ENCODE data around the gene PPP6R2. TPM values are rescaled to one million over a fixed set of nuclear protein-coding genes. Genes with fewer than 3 reads are reported as not detected.

PPP6R2 gene
- total RNA-seq, 1 experiment from 2014 or later = 42.6 TPM

DNA sequence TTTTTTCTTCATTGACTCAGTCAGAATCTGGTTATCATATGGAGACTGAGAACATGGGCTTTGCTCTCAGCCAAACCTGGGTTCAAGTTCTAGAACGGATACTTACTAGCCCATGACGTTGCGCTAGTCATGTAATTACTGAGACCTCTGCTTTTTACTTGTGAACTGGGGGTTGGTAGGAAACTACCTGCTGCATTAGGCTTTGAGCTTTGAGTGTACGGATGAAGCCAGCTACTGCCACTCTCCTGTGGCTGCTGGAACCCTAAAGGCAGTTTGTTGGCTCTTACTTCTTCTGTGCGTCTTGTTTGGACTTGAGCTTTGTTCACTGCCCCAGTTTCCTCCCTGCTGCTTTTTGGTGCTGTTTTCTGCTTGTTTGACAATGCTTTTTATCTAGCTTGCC is 18.1 kb downstream of the PPP6R2 start:
- peaks cover 5% of the 10 kb centered on the region for H3K79me1 ChIP-seq (ENCODE audit: insufficient read depth, low read depth, low read length, poor library complexity, severe bottlenecking)
- no peak overlapping the region for H2AK5ac ChIP-seq (ENCODE audit: insufficient read length, low read length)
- peaks cover 6% of the 10 kb centered on the region; the same call in 1 of the 2 replicates for H3K79me2 ChIP-seq (ENCODE audit: insufficient read depth, low read length)
- no peak overlapping the region for H2AFZ ChIP-seq (ENCODE audit: low read length)
- H3K23ac ChIP-seq (ENCODE audit: insufficient read length, low read depth, low read length) = no peak overlapping the region
- peaks cover 8 to 15% (median 12%) of the 10 kb centered on the region in 3 experiments; a peak in 5 of 7 replicates for H3K36me3 Mint-ChIP-seq (ENCODE audit: insufficient read depth in 1 of 3, low read depth in 3 of 3)
- H3K4me1 Mint-ChIP-seq = peaks cover 0 to 4% of the 10 kb centered on the region in 2 experiments; a peak in 2 of 4 replicates
- H3K9me3 ChIP-seq (ENCODE audit: control insufficient read depth, low read depth, low read length) = no peaks in the 10 kb centered on the region
- no peak overlapping the region for H3K4me2 ChIP-seq (ENCODE audit: insufficient read depth, insufficient read length, low read length)
- no peaks in the 10 kb centered on the region for H3K9me3 Mint-ChIP-seq
- no peak overlapping the region for H3K18ac ChIP-seq (ENCODE audit: insufficient read length, low read depth, low read length)
- no peak overlapping the region for H3T11ph ChIP-seq (ENCODE audit: low read length)
- H3K56ac ChIP-seq (ENCODE audit: insufficient read length, low read depth, low read length) = no peak overlapping the region
- H2BK120ac ChIP-seq (ENCODE audit: low read depth, low read length, poor library complexity, severe bottlenecking) = no peak overlapping the region
- no peaks in the 10 kb centered on the region for H3K4me1 ChIP-seq (ENCODE audit: insufficient read depth, low read length)
- no peak overlapping the region for H3K14ac ChIP-seq (ENCODE audit: insufficient read depth, low read length)
- H4K8ac ChIP-seq (replicated peaks; ENCODE audit: insufficient read length, low read depth, low read length) = no peak overlapping the region
- H3K27me3 ChIP-seq (ENCODE audit: insufficient read depth, low read length) = no peaks in the 10 kb centered on the region
- DNase-seq = no peak
- H2BK5ac ChIP-seq (ENCODE audit: insufficient read length, low read length) = no peak overlapping the region
- H2BK12ac ChIP-seq (ENCODE audit: insufficient read length, low read depth, low read length) = no peak overlapping the region
- TF ChIP-seq, protein P1, sequence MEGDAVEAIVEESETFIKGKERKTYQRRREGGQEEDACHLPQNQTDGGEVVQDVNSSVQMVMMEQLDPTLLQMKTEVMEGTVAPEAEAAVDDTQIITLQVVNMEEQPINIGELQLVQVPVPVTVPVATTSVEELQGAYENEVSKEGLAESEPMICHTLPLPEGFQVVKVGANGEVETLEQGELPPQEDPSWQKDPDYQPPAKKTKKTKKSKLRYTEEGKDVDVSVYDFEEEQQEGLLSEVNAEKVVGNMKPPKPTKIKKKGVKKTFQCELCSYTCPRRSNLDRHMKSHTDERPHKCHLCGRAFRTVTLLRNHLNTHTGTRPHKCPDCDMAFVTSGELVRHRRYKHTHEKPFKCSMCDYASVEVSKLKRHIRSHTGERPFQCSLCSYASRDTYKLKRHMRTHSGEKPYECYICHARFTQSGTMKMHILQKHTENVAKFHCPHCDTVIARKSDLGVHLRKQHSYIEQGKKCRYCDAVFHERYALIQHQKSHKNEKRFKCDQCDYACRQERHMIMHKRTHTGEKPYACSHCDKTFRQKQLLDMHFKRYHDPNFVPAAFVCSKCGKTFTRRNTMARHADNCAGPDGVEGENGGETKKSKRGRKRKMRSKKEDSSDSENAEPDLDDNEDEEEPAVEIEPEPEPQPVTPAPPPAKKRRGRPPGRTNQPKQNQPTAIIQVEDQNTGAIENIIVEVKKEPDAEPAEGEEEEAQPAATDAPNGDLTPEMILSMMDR (conservative IDR thresholded peaks at IDR 0.05) = no peak
- H3K27ac ChIP-seq (ENCODE audit: insufficient read length, low read depth, low read length) = no peak overlapping the region
- no peak overlapping the region for H3K9ac ChIP-seq (ENCODE audit: extremely low read depth, insufficient read length, low read length)
- no peak overlapping the region for H4K5ac ChIP-seq (ENCODE audit: insufficient read length, low read depth, low read length)
- peaks cover 2% of the 10 kb centered on the region for H4K20me1 ChIP-seq (ENCODE audit: control insufficient read depth, insufficient read depth, insufficient read length)
- H4K91ac ChIP-seq (ENCODE audit: insufficient read length, low read depth, low read length) = no peak overlapping the region
- H3K27me3 Mint-ChIP-seq (ENCODE audit: low read depth) = no peaks in the 10 kb centered on the region
- no peak overlapping the region for H2BK20ac ChIP-seq (ENCODE audit: low read depth, low read length, poor library complexity, severe bottlenecking)
- no peak overlapping the region for H3K4me3 Mint-ChIP-seq
- H3K23me2 ChIP-seq (ENCODE audit: insufficient read length, low read depth, low read length, poor library complexity, severe bottlenecking) = no peaks in the 10 kb centered on the region
- H2BK15ac ChIP-seq (ENCODE audit: low read depth, low read length) = no peak overlapping the region
- no peak overlapping the region for H3K27ac Mint-ChIP-seq
- WGBS (ENCODE audit: extremely low coverage, insufficient read length, low lambda C conversion rate) = no CpG with 5 or more reads among the region's 5 CpGs
- H3K4ac ChIP-seq (ENCODE audit: low read depth, low read length) = no peak overlapping the region

All from H9 (cell line).